OCI-LY7 (cell line): Measurements from ENCODE around the gene EXOC5.

Experiments used
- EZH2phosphoT487 ChIP-seq: fragments of 200-600 bp; sonication (generic); IDR thresholded peaks from 2 replicates; pipeline ENCODE4 v1.6.1; 2018; ENCODE audit warnings: low read depth, borderline replicate concordance, mild to moderate bottlenecking, mixed run types, antibody characterized with exemption, low read length, moderate library complexity, mixed read lengths
- TF ChIP-seq, protein P1 (sequence below): fragments of 200-600 bp; sonication (generic); conservative IDR thresholded peaks from 2 replicates; pipeline ENCODE4 v1.5.1; 2014; ENCODE audit warnings: mild to moderate bottlenecking, antibody characterized with exemption, low read length, moderate library complexity, mixed read lengths

DNA sequence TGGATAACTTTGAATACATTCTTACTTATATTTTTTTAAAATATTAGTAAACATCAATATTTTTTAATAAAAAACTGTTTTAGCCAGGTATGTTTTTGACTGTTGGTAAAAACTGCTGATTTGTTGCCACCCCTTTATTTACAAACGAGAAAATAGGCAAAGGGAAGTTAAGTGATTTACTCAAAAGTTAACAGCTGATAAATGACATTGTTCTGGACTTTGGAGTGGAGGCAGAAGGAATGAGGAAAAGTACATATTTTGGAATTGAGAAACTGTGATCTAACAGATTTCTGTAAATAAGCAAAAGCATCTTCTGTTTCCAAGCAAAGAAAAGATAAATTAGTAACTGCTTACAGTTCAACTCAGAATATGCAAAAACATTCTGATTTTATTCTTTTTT, 4.5 kb upstream of the EXOC5 start:
- TF ChIP-seq, protein P1, sequence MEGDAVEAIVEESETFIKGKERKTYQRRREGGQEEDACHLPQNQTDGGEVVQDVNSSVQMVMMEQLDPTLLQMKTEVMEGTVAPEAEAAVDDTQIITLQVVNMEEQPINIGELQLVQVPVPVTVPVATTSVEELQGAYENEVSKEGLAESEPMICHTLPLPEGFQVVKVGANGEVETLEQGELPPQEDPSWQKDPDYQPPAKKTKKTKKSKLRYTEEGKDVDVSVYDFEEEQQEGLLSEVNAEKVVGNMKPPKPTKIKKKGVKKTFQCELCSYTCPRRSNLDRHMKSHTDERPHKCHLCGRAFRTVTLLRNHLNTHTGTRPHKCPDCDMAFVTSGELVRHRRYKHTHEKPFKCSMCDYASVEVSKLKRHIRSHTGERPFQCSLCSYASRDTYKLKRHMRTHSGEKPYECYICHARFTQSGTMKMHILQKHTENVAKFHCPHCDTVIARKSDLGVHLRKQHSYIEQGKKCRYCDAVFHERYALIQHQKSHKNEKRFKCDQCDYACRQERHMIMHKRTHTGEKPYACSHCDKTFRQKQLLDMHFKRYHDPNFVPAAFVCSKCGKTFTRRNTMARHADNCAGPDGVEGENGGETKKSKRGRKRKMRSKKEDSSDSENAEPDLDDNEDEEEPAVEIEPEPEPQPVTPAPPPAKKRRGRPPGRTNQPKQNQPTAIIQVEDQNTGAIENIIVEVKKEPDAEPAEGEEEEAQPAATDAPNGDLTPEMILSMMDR, result no peak
- no peak for TF ChIP-seq EZH2phosphoT487
